Uterus (tissue), 4 donors: Measurements from ENCODE around the gene ATP11A. TPM values are rescaled to one million over a fixed set of nuclear protein-coding genes. Genes with fewer than 3 reads are reported as not detected.

ENCODE experiments used
- DNase-seq, 2 donors: peaks; one replicate each; pipeline ENCODE4 v3.0.0-alpha.2; 2019 to 2020
- H3K27ac ChIP-seq, 2 donors: fragments of 200-600 bp; sonication (generic); 1 replicate in 1 of 2; 2 replicates in 1 of 2; pipeline ENCODE4 v1.5.1; 2016 to 2018
- H3K27me3 ChIP-seq, 2 donors: fragments of 200-600 bp; sonication (generic); one replicate each; pipeline ENCODE4 v1.5.1; 2018 to 2019; ENCODE audit warnings: control low read depth in 1 of 2
- H3K36me3 ChIP-seq, 2 donors: fragments of 200-600 bp; sonication (generic); one replicate each; pipeline ENCODE4 v1.5.1; 2019; ENCODE audit warnings: control low read depth in 1 of 2
- H3K4me1 ChIP-seq, 2 donors: fragments of 200-600 bp; sonication (generic); one replicate each; pipeline ENCODE4 v1.5.1; 2018 to 2019; ENCODE audit warnings: control low read depth in 1 of 2
- H3K4me3 ChIP-seq, 2 donors: fragments of 200-600 bp; sonication (generic); 1 replicate in 1 of 2; 2 replicates in 1 of 2; pipeline ENCODE4 v1.5.1; 2018 to 2019; ENCODE audit warnings: mild to moderate bottlenecking in 1 of 2
- H3K9me3 ChIP-seq, 2 donors: fragments of 200-600 bp; sonication (generic); one replicate each; pipeline ENCODE4 v1.5.1; 2019; ENCODE audit warnings: control low read depth in 1 of 2
- CTCF ChIP-seq, 4 experiments: fragments of 200-600 bp in 2 of 4; fragments of 450-650 bp in 2 of 4; sonication (generic) in 2 of 4; IDR thresholded peaks; one replicate each; pipeline ENCODE4 v1.5.1; 2016 to 2019; ENCODE audit warnings: antibody characterized with exemption in 4 of 4, mild to moderate bottlenecking in 2 of 4, moderate library complexity in 1 of 4
- POLR2A ChIP-seq, 2 donors: fragments of 450-650 bp; IDR thresholded peaks; one replicate each; pipeline ENCODE4 v1.6.1; 2016; ENCODE audit warnings: antibody characterized with exemption in 2 of 2, mild to moderate bottlenecking in 1 of 2, moderate library complexity in 1 of 2
- intact Hi-C: fragments of 100-400 bp; cut with DNase I; formaldehyde crosslinking; loops from one replicate; pipeline ENCODE4 v1.15.1; 2023; ENCODE audit warnings: low total_unique reads
- total RNA-seq, 4 donors: library from RNA; depleted of rRNA in 3 of 4; stranded (reverse); fragments of >200 nt in 3 of 4; gene quantifications; one replicate each; pipeline versions ENCODE4 v1.1.0 to v1.2.4, GENCODE V29; 2014 to 2023
- donor health status: DM: yes; HTN: yes; CAD: no.

The ATP11A gene
- total RNA-seq, 4 donors from 2014 or later, result 12.8 to 149 (median 22.8) TPM

GRCh38 chr13:112893207-112893569 is 203.3 kb downstream of the ATP11A start:
- Histone ChIP-seq H3K27me3 (peaks cover 9 to 10% of the 10 kb centered on the region in 2 donors), H3K27ac (no peak overlapping the region), H3K4me3 (no peak overlapping the region), H3K4me1 (peaks cover 0 to 19% of the 10 kb centered on the region in 2 donors), H3K9me3 (no peaks in the 10 kb centered on the region), H3K36me3 (no peaks in the 10 kb centered on the region)
- intact Hi-C loops, result no loop called here
- TF ChIP-seq CTCF (IDR thresholded peaks at IDR 0.05) (no peak), POLR2A (IDR thresholded peaks at IDR 0.05) (no peak)
- no peak for DNase-seq

- no peak for DNase-seq
These were observed 204.0 kb downstream of the ATP11A start for GRCh38 chr13:112893570-112894422.

GRCh38 chr13:112894423-112894672 is 204.5 kb downstream of the ATP11A start:
- Histone ChIP-seq H3K4me1 (peaks cover 0 to 19% of the 10 kb centered on the region in 2 donors), H3K4me3 (peak overlapping the region in 1 of 2 donors; percentile 34), H3K9me3 (no peaks in the 10 kb centered on the region), H3K36me3 (no peaks in the 10 kb centered on the region), H3K27me3 (peaks cover 9 to 10% of the 10 kb centered on the region in 2 donors), H3K27ac (no peak overlapping the region)
- intact Hi-C loops, result no loop called here
- TF ChIP-seq CTCF (IDR thresholded peaks at IDR 0.05) (no peak), POLR2A (IDR thresholded peaks at IDR 0.05) (no peak)
- DNase-seq, result no peak

More at GRCh38 chr13:112893570-112894422, 204.0 kb downstream of the ATP11A start:
- TF ChIP-seq POLR2A (IDR thresholded peaks at IDR 0.05), result no peak
- no peak for TF ChIP-seq CTCF (IDR thresholded peaks at IDR 0.05)
- Histone ChIP-seq H3K36me3 (no peaks in the 10 kb centered on the region), H3K27ac (no peak overlapping the region), H3K27me3 (peaks cover 9 to 10% of the 10 kb centered on the region in 2 donors), H3K4me1 (peaks cover 0 to 19% of the 10 kb centered on the region in 2 donors), H3K4me3 (peak overlapping the region in 1 of 2 donors; percentile 34), H3K9me3 (no peaks in the 10 kb centered on the region)
- intact Hi-C loops, result no loop called here

- Histone ChIP-seq H3K27ac (no peak overlapping the region), H3K27me3 (peaks cover 9 to 10% of the 10 kb centered on the region in 2 donors), H3K36me3 (no peaks in the 10 kb centered on the region), H3K9me3 (no peaks in the 10 kb centered on the region), H3K4me3 (peak overlapping the region in 1 of 2 donors; percentile 34), H3K4me1 (peaks cover 0 to 19% of the 10 kb centered on the region in 2 donors)
- no peak for DNase-seq
- no peak for TF ChIP-seq CTCF (IDR thresholded peaks at IDR 0.05)
- no peak for TF ChIP-seq POLR2A (IDR thresholded peaks at IDR 0.05)
- intact Hi-C loops, result no loop called here
These were observed 205.0 kb downstream of the ATP11A start for GRCh38 chr13:112894673-112895481.
